ENCODE measurements around the gene SPATS1.

Gene SPATS1

GRCh38 chr6:44388887-44389286, 46.4 kb downstream of the SPATS1 start:
- DNase-seq (ENCODE audit: low read depth in 2 of 2): no peak

- DNase-seq (ENCODE audit: low read depth in 2 of 2): no peak
Observed at GRCh38 chr6:44390158-44390683, 47.8 kb downstream of the SPATS1 start.
